Activated T-helper 1 cell treated with anti-CD3 and anti-CD28 coated beads, Interleukin-12 subunit alpha, Interleukin-12 subunit beta, Interleukin-2, Interleukin-4 antibody, amounts not matched to agents 30 ng/mL and 10 ng/mL and 1 ng/mL, durations not matched to agents 14 hours and 24 hours and 36 hours (primary cell): ENCODE results near the gene HRNR. TPM values are rescaled to one million over a fixed set of nuclear protein-coding genes. Genes with fewer than 3 reads are reported as not detected.
"Not testable (repeated sequence)": the region's sequence is repeated elsewhere in the genome, so short reads cannot be mapped to it uniquely, and the experiment has no call there.

ENCODE experiments used
- DNase-seq: peaks from one replicate; pipeline ENCODE4 v3.0.0; 2021; ENCODE audit warnings: low spot score
- H3K27ac Mint-ChIP-seq: one replicate; pipeline ENCODE4 v1.8.0; 2021; ENCODE audit warnings: mild to moderate bottlenecking, mixed read lengths
- H3K27me3 Mint-ChIP-seq: one replicate; pipeline ENCODE4 v1.8.0; 2022; ENCODE audit warnings: mild to moderate bottlenecking, moderate library complexity, mixed read lengths; ENCODE audit not compliant: insufficient read depth
- H3K36me3 Mint-ChIP-seq: one replicate; pipeline ENCODE4 v1.8.0; 2021; ENCODE audit warnings: low read depth, mixed read lengths
- H3K4me1 Mint-ChIP-seq: one replicate; pipeline ENCODE4 v1.8.0; 2021; ENCODE audit warnings: low read depth, mixed read lengths
- H3K4me3 Mint-ChIP-seq: one replicate; pipeline ENCODE4 v1.8.0; 2021; ENCODE audit warnings: mild to moderate bottlenecking, moderate library complexity, mixed read lengths
- H3K9me3 Mint-ChIP-seq: one replicate; pipeline ENCODE4 v1.8.0; 2021; ENCODE audit warnings: mixed read lengths
- intact Hi-C: fragments of 100-400 bp; cut with micrococcal nuclease; formaldehyde crosslinking; loops from one replicate; pipeline ENCODE4 v1.15.1; 2024
- total RNA-seq: library from RNA; stranded (reverse); gene quantifications from 2 replicates; pipeline ENCODE4 v1.2.3, GENCODE V29; 2022

HRNR gene
- total RNA-seq, result not detected in 2 replicates

GRCh38 chr1:152224093-152224492 is at the start of gene HRNR:
Gene HRNR, minus strand, starts transcription at chr1:152224193. Its CDS starts 940 bp downstream, at chr1:152223253.
- Mint-ChIP-seq H3K4me3 (no peak within 1 kb of the TSS), H3K4me1 (no peaks in the 10 kb centered on the region), H3K27ac (no peak within 1 kb of the TSS), H3K27me3 (peaks cover 7% of the 10 kb centered on the region), H3K9me3 (peaks cover 7% of the 10 kb centered on the region), H3K36me3 (no peaks in the 10 kb centered on the region)
- DNase-seq, result no peak
- intact Hi-C loops, result no loop called here

GRCh38 chr1:152256394-152256793 is 32.4 kb upstream of the HRNR start:
- H3K4me3 Mint-ChIP-seq, H3K4me1 Mint-ChIP-seq, H3K9me3 Mint-ChIP-seq, H3K27me3 Mint-ChIP-seq, intact Hi-C loops, H3K27ac Mint-ChIP-seq, DNase-seq, H3K36me3 Mint-ChIP-seq: not testable (repeated sequence)

GRCh38 chr1:152252157-152252556 is 28.2 kb upstream of the HRNR start:
- DNase-seq, result no peak
- peaks cover 4% of the 10 kb centered on the region for H3K27me3 Mint-ChIP-seq
- H3K27ac Mint-ChIP-seq, result no peak overlapping the region
- H3K36me3 Mint-ChIP-seq, result no peaks in the 10 kb centered on the region
- no peaks in the 10 kb centered on the region for H3K4me1 Mint-ChIP-seq
- H3K9me3 Mint-ChIP-seq, result no peaks in the 10 kb centered on the region
- intact Hi-C loops, result no loop called here
- H3K4me3 Mint-ChIP-seq, result no peak overlapping the region

GRCh38 chr1:152251391-152251790 is 27.4 kb upstream of the HRNR start:
- Mint-ChIP-seq H3K27ac (no peak overlapping the region), H3K4me1 (no peaks in the 10 kb centered on the region), H3K9me3 (no peaks in the 10 kb centered on the region), H3K27me3 (peaks cover 4% of the 10 kb centered on the region), H3K4me3 (no peak overlapping the region), H3K36me3 (no peaks in the 10 kb centered on the region)
- intact Hi-C loops, result no loop called here
- DNase-seq, result no peak

GRCh38 chr1:152247316-152247715 is 23.3 kb upstream of the HRNR start:
- Mint-ChIP-seq H3K27me3 (peaks cover 4% of the 10 kb centered on the region), H3K4me3 (no peak overlapping the region), H3K4me1 (no peaks in the 10 kb centered on the region), H3K36me3 (no peaks in the 10 kb centered on the region), H3K9me3 (no peaks in the 10 kb centered on the region), H3K27ac (no peak overlapping the region)
- intact Hi-C loops, result no loop called here
- no peak for DNase-seq

GRCh38 chr1:152244576-152245273 is 20.7 kb upstream of the HRNR start:
- H3K27ac Mint-ChIP-seq, result no peak overlapping the region
- intact Hi-C loops, result no loop called here
- no peak overlapping the region for H3K4me3 Mint-ChIP-seq
- H3K36me3 Mint-ChIP-seq, result no peaks in the 10 kb centered on the region
- H3K4me1 Mint-ChIP-seq, result no peaks in the 10 kb centered on the region
- no peak for DNase-seq
- H3K9me3 Mint-ChIP-seq, result no peaks in the 10 kb centered on the region
- H3K27me3 Mint-ChIP-seq, result peaks cover 7% of the 10 kb centered on the region

GRCh38 chr1:152237093-152237492 is 13.1 kb upstream of the HRNR start:
- intact Hi-C loops, result no loop called here
- Mint-ChIP-seq H3K27ac (no peak overlapping the region), H3K36me3 (no peaks in the 10 kb centered on the region), H3K4me1 (no peaks in the 10 kb centered on the region), H3K27me3 (peaks cover 14% of the 10 kb centered on the region), H3K4me3 (no peak overlapping the region), H3K9me3 (no peaks in the 10 kb centered on the region)
- no peak for DNase-seq

GRCh38 chr1:152228831-152229230 is 4.8 kb upstream of the HRNR start:
- no peaks in the 10 kb centered on the region for H3K9me3 Mint-ChIP-seq

GRCh38 chr1:152227310-152227928 is 3.4 kb upstream of the HRNR start:
- intact Hi-C loops, result no loop called here
- no peaks in the 10 kb centered on the region for H3K4me1 Mint-ChIP-seq
- no peak overlapping the region for H3K27ac Mint-ChIP-seq
- H3K27me3 Mint-ChIP-seq, result peaks cover 7% of the 10 kb centered on the region
- no peak for DNase-seq
- no peak overlapping the region for H3K4me3 Mint-ChIP-seq
- H3K9me3 Mint-ChIP-seq, result no peaks in the 10 kb centered on the region
- H3K36me3 Mint-ChIP-seq, result no peaks in the 10 kb centered on the region

More at GRCh38 chr1:152228831-152229230, 4.8 kb upstream of the HRNR start:
- H3K4me3 Mint-ChIP-seq, result no peak overlapping the region
- H3K27me3 Mint-ChIP-seq, result peaks cover 12% of the 10 kb centered on the region
- H3K4me1 Mint-ChIP-seq, result no peaks in the 10 kb centered on the region
- no peak for DNase-seq
- H3K36me3 Mint-ChIP-seq, result no peaks in the 10 kb centered on the region
- no peak overlapping the region for H3K27ac Mint-ChIP-seq
- intact Hi-C loops, result no loop called here

- H3K4me1 Mint-ChIP-seq, result no peaks in the 10 kb centered on the region
- no peak overlapping the region for H3K4me3 Mint-ChIP-seq
- H3K27me3 Mint-ChIP-seq, result peaks cover 7% of the 10 kb centered on the region
- no peak for DNase-seq
- no peak overlapping the region for H3K27ac Mint-ChIP-seq
- H3K9me3 Mint-ChIP-seq, result no peaks in the 10 kb centered on the region
- intact Hi-C loops, result no loop called here
- H3K36me3 Mint-ChIP-seq, result no peaks in the 10 kb centered on the region
These were observed 1.7 kb upstream of the HRNR start for GRCh38 chr1:152225678-152226077.

GRCh38 chr1:152220166-152221163 is 3.5 kb downstream of the HRNR start:
- H3K36me3 Mint-ChIP-seq, result no peaks in the 10 kb centered on the region
- intact Hi-C loops, result no loop called here

GRCh38 chr1:152219438-152219837 is 4.6 kb downstream of the HRNR start:
- H3K4me3 Mint-ChIP-seq, H3K4me1 Mint-ChIP-seq, H3K27ac Mint-ChIP-seq, H3K36me3 Mint-ChIP-seq, H3K27me3 Mint-ChIP-seq, DNase-seq, intact Hi-C loops: not testable (repeated sequence)
- peaks cover 15% of the 10 kb centered on the region for H3K9me3 Mint-ChIP-seq

More at GRCh38 chr1:152220166-152221163, 3.5 kb downstream of the HRNR start:
- Mint-ChIP-seq H3K27ac (no peak overlapping the region), H3K9me3 (peaks cover 15% of the 10 kb centered on the region), H3K4me3 (no peak overlapping the region), H3K27me3 (peaks cover 2% of the 10 kb centered on the region), H3K4me1 (no peaks in the 10 kb centered on the region)
- no peak for DNase-seq
